HG02870 (cell line): ENCODE measurements around the gene CHCHD3.

ENCODE experiments used
- ATAC-seq: cut with Tn5 transposase; IDR thresholded peaks from one replicate; pipeline ENCODE4 v1.9.1; 2021; ENCODE audit warnings: mild to moderate bottlenecking, moderate library complexity; ENCODE audit not compliant: unreplicated experiment

The CHCHD3 gene

GRCh38 chr7:133081119-133081598 is 731 bp downstream of the CHCHD3 start:
- ATAC-seq: no peak

DNA sequence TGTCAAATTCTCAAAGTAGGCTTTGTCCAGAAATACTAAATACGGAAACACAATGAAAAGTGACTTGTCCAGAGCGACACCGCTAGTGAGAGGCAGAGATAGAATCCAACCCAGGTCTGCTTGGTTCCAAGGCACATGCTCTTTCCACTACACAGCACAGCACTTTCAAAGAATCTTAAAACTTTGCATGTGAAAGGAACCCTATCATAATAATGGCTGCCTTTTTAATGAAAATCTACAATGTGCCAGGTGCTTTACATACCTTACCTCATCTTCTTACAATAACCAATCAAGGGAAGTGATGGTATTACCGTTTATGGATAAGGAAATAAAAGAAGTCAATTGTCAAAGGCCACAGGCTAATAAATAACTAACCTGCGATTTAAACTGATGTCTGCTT is 2.6 kb downstream of the CHCHD3 start:
- no peak for ATAC-seq

DNA sequence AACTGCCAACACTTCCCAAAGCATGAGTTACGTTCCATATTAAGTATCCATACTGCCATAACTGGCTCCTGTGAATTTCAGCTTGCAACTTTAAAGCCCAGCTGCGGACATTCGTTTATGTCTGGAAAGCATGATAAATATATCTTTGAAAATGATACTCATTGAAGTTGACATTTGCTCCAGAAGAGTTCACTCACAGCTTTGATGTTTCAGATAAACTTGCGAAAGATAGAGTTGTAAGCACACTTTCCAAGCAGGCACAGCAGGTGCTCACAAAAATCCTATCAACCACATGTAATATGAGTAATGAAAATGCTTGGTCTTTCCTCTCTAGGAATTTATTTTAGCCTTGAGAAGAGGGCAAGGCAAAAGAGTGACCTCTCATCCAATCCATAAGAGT is 4.5 kb downstream of the CHCHD3 start:
- no peak for ATAC-seq

DNA sequence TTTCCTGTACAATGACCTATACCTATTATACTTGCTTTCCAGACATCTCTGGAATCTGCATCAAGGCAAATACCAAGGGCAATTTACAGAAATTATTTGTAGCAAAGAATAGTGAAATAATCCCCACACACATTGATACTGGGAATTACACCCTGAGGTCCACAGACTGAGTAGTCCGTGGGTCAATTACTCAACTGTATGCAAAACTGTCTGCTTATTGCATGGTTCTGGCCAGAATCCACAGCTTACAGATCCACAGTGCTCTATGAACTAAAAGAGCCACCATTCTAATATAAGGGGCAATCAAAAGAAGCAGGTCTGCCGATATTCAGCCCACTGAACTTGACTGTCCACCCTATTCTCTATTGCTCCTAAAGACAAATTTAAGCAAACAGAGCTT is 5.7 kb downstream of the CHCHD3 start:
- ATAC-seq: no peak

GRCh38 chr7:133071506-133071905 is 10.4 kb downstream of the CHCHD3 start:
- ATAC-seq: no peak

GRCh38 chr7:133070562-133070961 is 11.3 kb downstream of the CHCHD3 start:
- ATAC-seq: no peak

DNA sequence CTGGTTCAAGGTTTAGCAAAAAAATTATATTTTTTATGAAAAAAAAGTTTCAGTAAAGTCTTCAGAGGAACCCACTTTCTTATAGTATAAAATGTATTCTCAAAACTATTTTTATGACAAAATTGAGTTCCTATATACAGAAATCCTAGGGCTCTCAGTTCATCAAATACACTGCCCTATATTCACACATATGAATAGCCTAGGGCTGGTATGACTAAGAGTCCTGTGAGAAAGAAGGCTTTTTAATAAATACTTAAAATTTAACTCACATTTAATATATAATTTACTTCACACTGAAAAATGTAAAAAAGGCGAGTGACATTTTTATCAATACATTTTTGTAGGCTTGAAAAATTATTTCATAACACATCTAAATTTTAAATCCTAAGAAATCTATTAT is 16.6 kb downstream of the CHCHD3 start:
- ATAC-seq: no peak

GRCh38 chr7:133064082-133064820 is 17.6 kb downstream of the CHCHD3 start:
- no peak for ATAC-seq

- ATAC-seq: no peak
These were observed 20.1 kb downstream of the CHCHD3 start for GRCh38 chr7:133061792-133062191.

DNA sequence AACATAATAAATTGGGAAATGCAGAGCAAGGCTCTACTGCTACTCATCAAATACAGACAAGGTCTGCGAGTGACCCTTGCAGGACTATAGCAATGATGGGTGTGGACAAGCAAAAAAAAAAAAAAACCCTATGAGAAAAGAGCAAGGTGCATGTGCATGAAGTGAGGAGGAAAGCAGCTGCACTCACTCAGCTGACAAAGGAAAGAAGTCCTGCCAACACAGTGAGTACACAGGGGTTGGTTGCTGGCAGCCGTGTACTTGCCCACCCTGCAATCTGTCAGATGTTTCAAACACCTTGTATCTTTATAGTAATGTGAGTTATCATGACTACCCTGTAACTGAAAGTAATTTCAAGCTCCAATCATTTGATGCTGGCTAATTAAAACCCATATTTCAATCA is 20.5 kb downstream of the CHCHD3 start:
- ATAC-seq: no peak

DNA sequence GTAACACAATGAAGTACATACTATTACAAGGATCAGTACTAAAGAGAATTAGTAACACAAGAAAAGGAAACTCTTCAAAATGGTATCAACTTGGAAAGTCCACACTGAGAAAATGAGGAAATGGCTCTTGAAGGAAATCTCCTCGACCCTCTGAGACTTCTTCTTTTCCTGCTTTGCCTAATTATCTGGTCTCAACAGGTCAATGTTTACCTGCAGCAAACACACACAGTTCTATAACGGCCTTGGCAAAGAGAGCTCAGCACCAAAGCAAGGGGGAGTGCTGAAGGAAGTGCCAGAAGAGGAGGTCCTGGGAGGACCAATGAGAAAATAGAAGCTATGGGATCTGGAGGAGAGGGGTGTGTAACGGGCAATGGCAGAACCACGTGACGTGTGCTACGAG is 21.9 kb downstream of the CHCHD3 start:
- no peak for ATAC-seq

DNA sequence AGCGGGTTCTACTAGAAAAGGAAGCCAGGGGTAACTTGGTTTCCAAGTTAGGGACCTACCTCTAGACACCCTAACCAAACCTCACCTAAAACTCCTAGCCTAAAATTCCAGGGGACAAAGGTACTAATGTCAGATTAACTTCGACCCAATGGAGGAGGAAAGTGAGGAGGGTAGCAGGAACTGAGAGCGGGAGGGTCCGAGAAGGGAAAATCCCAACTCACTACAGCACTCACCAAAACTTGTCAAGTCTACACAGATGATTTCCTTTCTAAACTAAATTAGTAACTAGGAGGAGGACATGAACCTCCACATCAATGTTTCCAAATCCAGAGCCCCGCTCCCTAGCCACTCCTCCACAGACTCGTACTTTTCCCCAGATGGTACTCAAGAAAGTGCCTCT is 22.6 kb downstream of the CHCHD3 start:
- peak; percentile 47 for ATAC-seq

- ATAC-seq: no peak
These were observed 25.3 kb downstream of the CHCHD3 start for GRCh38 chr7:133056370-133057238.

GRCh38 chr7:133054162-133054840 is 27.6 kb downstream of the CHCHD3 start:
- ATAC-seq: no peak

- no peak for ATAC-seq
These were observed 28.5 kb downstream of the CHCHD3 start for GRCh38 chr7:133053321-133053891.

DNA sequence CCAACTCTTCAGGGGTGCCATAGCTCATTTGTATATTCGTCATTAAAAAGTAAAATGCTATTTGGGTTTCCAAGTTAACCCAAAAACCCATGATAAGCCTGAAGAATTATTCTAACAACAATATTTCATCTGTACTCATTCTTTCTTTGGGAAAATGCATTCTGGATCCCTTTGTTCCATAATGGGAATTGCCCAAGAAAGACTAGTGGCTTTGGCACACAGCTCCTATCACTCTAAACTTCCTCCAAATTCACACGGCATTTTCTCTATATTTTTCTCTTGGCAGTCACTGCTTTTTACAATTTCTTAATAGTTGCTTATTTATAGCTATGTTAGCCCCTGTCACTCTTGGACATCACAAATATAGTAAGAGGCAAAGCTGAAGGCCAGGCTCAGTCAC is 29.1 kb downstream of the CHCHD3 start:
- no peak for ATAC-seq

- no peak for ATAC-seq
These were observed 29.5 kb downstream of the CHCHD3 start for GRCh38 chr7:133052401-133052756.

DNA sequence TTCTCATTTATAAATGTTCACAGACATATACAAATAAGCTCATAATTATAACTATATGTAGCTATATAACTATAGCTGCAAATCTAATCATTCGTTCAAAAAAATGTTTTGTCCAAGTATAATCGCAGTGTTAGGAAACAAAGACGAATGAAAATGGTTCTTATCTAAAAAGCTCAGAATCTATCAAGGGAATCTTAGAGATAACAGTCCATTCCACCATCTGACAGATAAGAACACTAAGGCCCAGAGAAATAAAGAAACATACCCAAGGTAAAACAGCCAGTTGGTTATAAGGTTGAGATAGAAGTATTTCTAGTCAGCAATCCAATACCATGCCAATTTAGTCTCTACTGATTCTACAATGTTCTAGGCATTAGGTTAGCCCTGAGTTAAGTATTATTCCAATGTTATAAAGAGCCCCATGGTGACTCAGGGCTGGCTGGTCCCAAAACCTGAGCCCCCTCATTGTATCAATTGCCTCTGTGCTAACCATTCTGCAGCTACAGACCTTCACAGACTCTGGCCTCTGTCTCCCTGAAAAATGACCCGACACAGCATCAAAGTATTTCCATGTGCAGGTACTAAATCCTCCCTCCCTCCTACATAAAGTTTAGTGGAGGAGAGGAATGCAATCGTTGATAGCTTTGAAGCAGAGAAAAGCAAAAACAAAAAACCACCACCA is 30.0 kb downstream of the CHCHD3 start:
- no peak for ATAC-seq

- ATAC-seq: no peak
These were observed 30.8 kb downstream of the CHCHD3 start for GRCh38 chr7:133051066-133051465.

DNA sequence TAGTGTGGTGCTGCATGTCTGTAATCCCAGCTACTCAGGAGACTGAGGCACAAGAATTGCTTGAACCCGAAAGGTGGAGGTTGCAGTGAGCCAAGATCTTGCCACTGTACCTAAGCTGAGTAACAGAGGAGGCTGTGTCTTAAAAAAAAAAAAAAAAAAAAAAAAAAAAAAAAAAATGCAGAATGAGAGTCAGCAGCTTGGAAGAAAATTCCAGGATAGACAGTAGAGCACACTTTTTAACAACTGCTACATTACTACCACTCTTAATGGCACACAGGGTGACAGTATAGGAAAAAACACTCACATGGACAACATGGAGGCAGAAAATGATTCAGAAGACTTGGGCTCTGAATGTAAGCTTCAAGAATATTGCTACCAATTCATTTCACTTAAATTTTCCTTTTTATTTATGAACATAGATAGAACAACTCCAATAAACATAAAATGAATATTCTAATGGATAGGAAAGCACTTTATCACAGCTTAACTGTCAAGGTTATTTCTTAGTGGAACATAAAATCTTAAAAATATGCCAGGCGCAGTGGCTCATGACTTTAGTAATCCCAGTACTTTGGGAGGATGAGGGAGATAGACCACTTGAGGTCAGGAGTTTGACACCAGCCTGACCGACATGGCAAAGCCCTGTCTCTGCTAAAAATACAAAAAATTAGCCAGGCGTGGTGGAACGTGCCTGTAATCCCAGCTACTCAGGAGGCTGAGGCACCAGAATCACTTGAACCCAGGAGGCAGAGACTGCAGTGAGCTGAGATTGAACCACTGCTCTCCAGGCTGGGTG is 31.5 kb downstream of the CHCHD3 start:
- ATAC-seq: no peak
